ENCODE measurements around the gene RAB23. TPM values are rescaled to one million over a fixed set of nuclear protein-coding genes. Genes with fewer than 3 reads are reported as not detected.

Gene RAB23
- total RNA-seq, 1 donor = 82.2 TPM

DNA sequence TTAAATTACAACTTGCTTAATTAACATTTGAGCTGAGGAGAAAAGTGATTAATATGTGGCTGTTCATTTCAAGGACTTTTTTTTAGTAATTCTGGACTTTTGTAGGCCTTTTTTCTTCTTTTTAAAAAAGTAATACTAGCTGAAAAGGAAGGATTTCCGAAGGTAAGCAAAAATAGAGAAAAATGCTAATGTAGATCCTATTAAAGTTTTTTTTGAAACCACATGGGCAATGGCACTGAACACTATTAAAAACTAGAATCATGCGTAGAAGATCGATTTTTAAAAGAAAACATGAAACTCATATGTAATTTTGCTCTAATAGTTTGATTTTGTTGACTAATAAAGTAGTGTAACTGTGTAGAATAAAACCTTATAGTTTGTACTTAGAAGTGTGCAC lies 47.6 kb downstream of the RAB23 start:
- Histone ChIP-seq H3K4me1 (ENCODE audit: insufficient read depth, low read length) (peaks cover 40% of the 10 kb centered on the region), H3K9me3 (ENCODE audit: low read depth, low read length) (no peaks in the 10 kb centered on the region), H3K36me3 (ENCODE audit: insufficient read depth, low read length) (peaks cover 14% of the 10 kb centered on the region), H2AFZ (ENCODE audit: low read length) (no peak overlapping the region), H3K79me2 (ENCODE audit: insufficient read depth, low read length) (peaks cover 75% of the 10 kb centered on the region), H3K27me3 (ENCODE audit: insufficient read depth, low read length) (no peaks in the 10 kb centered on the region), H3K27ac (ENCODE audit: low read depth, low read length) (peak overlapping the region; percentile 91), H3K4me2 (ENCODE audit: insufficient read depth, low read length) (peak overlapping the region; percentile 93), H3K4me3 (ENCODE audit: insufficient read depth, low read length) (peak overlapping the region; percentile 89), H4K20me1 (ENCODE audit: insufficient read depth, low read length) (peaks cover 17% of the 10 kb centered on the region)
- no peak for DNase-seq (ENCODE audit: insufficient read length, low spot score, missing footprints)
- TF ChIP-seq, protein P1, sequence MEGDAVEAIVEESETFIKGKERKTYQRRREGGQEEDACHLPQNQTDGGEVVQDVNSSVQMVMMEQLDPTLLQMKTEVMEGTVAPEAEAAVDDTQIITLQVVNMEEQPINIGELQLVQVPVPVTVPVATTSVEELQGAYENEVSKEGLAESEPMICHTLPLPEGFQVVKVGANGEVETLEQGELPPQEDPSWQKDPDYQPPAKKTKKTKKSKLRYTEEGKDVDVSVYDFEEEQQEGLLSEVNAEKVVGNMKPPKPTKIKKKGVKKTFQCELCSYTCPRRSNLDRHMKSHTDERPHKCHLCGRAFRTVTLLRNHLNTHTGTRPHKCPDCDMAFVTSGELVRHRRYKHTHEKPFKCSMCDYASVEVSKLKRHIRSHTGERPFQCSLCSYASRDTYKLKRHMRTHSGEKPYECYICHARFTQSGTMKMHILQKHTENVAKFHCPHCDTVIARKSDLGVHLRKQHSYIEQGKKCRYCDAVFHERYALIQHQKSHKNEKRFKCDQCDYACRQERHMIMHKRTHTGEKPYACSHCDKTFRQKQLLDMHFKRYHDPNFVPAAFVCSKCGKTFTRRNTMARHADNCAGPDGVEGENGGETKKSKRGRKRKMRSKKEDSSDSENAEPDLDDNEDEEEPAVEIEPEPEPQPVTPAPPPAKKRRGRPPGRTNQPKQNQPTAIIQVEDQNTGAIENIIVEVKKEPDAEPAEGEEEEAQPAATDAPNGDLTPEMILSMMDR (IDR thresholded peaks at IDR 0.05; ENCODE audit: extremely low read depth, low read depth, low read length) = no peak

DNA sequence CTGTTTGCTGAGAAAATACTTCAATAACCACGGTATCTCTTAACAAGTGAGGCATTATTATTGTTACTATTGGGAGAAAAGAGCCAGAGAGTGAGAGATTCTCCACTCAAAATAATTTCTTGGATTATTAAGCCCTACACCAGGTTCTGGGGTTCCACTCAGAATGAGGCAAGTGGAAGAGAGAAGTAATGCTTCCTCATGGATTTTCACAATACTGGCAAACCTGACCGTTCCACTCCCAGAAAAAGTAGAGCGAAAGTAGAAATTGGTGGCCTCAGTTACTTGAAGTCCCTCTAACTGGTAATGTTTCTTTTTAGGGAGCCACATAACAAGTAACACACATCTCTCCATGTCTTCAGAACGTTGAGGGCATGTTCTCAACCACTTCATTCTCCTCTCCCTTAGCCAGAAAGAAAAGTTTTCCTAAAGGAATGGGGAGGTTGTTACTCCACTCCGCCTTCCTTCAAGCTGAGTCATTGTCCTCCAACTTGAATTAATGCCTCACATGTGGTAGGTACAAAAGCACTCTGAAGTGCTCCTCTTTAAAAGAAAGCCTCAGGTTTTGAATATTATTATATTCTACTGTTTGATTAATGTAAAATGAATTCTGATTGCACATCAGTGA lies 48.1 kb downstream of the RAB23 start:
- peak; percentile 86 for DNase-seq (ENCODE audit: insufficient read length, low spot score, missing footprints)

DNA sequence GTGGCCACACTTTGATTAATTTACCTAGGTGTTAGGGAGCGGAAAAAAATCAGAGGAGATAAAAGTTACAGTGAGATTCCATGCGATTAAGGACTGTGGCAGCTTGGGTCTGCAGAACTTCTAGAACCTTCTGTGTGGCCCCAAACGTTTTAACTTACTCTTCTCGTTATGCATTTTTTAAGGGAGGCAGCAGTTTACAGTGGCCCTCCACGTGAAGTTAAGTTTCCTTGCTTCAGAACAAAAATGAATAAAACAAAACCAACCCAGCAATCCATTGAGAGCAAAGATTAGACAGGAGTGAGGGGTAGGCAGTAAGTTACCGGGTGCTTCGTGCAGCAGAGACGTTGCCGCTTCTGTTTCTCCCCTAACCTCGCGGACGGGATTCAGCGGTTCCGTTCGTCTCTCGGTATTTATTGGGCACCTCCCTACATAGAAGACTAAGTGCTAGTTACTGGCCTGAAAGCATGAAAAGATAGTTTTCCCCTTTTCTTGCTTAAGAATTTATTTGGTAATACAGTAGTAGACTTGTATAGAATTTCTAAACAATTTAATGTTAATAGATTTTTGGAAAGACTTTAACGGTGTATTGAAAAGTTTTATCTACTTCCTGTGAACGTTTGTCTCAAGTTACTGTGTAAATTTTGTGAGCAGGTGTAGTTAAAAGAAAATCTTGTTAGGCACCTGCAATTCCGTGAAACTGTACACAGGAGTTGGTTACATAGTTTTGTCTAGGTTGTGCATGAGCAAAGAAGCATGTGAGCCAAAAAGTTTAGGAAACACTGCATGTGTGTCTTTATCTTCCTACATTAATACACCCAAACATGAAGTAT lies 48.8 kb downstream of the RAB23 start:
- peak overlapping the region; percentile 89 for H3K4me3 ChIP-seq (ENCODE audit: insufficient read depth, low read length)
- peaks cover 63% of the 10 kb centered on the region for H3K79me2 ChIP-seq (ENCODE audit: insufficient read depth, low read length)
- no peaks in the 10 kb centered on the region for H3K27me3 ChIP-seq (ENCODE audit: insufficient read depth, low read length)
- peak overlapping the region; percentile 91 for H3K27ac ChIP-seq (ENCODE audit: low read depth, low read length)
- H4K20me1 ChIP-seq (ENCODE audit: insufficient read depth, low read length) = peaks cover 17% of the 10 kb centered on the region
- TF ChIP-seq, protein P1 (IDR thresholded peaks at IDR 0.05; ENCODE audit: extremely low read depth, low read depth, low read length) = no peak
- peaks cover 12% of the 10 kb centered on the region for H3K36me3 ChIP-seq (ENCODE audit: insufficient read depth, low read length)
- no peak overlapping the region for H2AFZ ChIP-seq (ENCODE audit: low read length)
- peak overlapping the region; percentile 93 for H3K4me2 ChIP-seq (ENCODE audit: insufficient read depth, low read length)
- DNase-seq (ENCODE audit: insufficient read length, low spot score, missing footprints) = peak; percentile 62
- H3K4me1 ChIP-seq (ENCODE audit: insufficient read depth, low read length) = peaks cover 33% of the 10 kb centered on the region
- H3K9me3 ChIP-seq (ENCODE audit: low read depth, low read length) = no peaks in the 10 kb centered on the region

More for the DNA sequence above, 48.1 kb downstream of the RAB23 start:
- H3K79me2 ChIP-seq (ENCODE audit: insufficient read depth, low read length) = peaks cover 70% of the 10 kb centered on the region
- H3K27me3 ChIP-seq (ENCODE audit: insufficient read depth, low read length) = no peaks in the 10 kb centered on the region
- no peaks in the 10 kb centered on the region for H3K9me3 ChIP-seq (ENCODE audit: low read depth, low read length)
- peak overlapping the region; percentile 91 for H3K27ac ChIP-seq (ENCODE audit: low read depth, low read length)
- TF ChIP-seq, protein P1 (IDR thresholded peaks at IDR 0.05; ENCODE audit: extremely low read depth, low read depth, low read length) = no peak
- peak overlapping the region; percentile 89 for H3K4me3 ChIP-seq (ENCODE audit: insufficient read depth, low read length)
- H3K4me2 ChIP-seq (ENCODE audit: insufficient read depth, low read length) = peak overlapping the region; percentile 93
- peaks cover 36% of the 10 kb centered on the region for H3K4me1 ChIP-seq (ENCODE audit: insufficient read depth, low read length)
- no peak overlapping the region for H2AFZ ChIP-seq (ENCODE audit: low read length)
- H3K36me3 ChIP-seq (ENCODE audit: insufficient read depth, low read length) = peaks cover 9% of the 10 kb centered on the region
- H4K20me1 ChIP-seq (ENCODE audit: insufficient read depth, low read length) = peaks cover 17% of the 10 kb centered on the region

All from osteoblast (primary cell).